Lung (tissue), 12 donors: ENCODE results near the gene BCL2L2. TPM values are rescaled to one million over a fixed set of nuclear protein-coding genes. Genes with fewer than 3 reads are reported as not detected.

Source experiments
- ATAC-seq: fragments of 200-7000 bp; cut with Tn5 transposase; one replicate; pipeline ENCODE4 v1.9.1; 2020; ENCODE audit warnings: moderate number of reproducible peaks; ENCODE audit not compliant: insufficient read depth, low FRiP score
- DNase-seq, 3 donors: peaks; one replicate each; pipeline ENCODE4 v3.0.0-alpha.2; 2013 to 2017
- H3K27ac ChIP-seq, 2 donors: one replicate each; pipeline ENCODE4 v1.5.1; 2013; ENCODE audit warnings: mild to moderate bottlenecking in 2 of 2, moderate library complexity in 2 of 2, control low read depth in 1 of 2, inconsistent platforms in 1 of 2, low read depth in 1 of 2, low read length in 1 of 2
- H3K27me3 ChIP-seq, 3 donors: one replicate each; pipeline ENCODE4 v1.5.1; 2013; ENCODE audit warnings: low read length in 2 of 3; ENCODE audit not compliant: control insufficient read depth in 3 of 3, insufficient read depth in 3 of 3
- H3K36me3 ChIP-seq, 4 donors: one replicate each; pipeline ENCODE4 v1.5.1; 2013; ENCODE audit warnings: low read length in 4 of 4, mild to moderate bottlenecking in 1 of 4, moderate library complexity in 1 of 4; ENCODE audit not compliant: control insufficient read depth in 4 of 4, insufficient read depth in 4 of 4
- H3K4me1 ChIP-seq, 5 donors: one replicate each; pipeline ENCODE4 v1.5.1; 2013; ENCODE audit warnings: low read length in 5 of 5, mild to moderate bottlenecking in 2 of 5, moderate library complexity in 1 of 5; ENCODE audit not compliant: control insufficient read depth in 5 of 5, insufficient read depth in 5 of 5
- H3K4me3 ChIP-seq: one replicate; pipeline ENCODE4 v1.5.1; 2013; ENCODE audit warnings: mild to moderate bottlenecking, control low read depth, moderate library complexity
- H3K9ac ChIP-seq, 2 donors: one replicate each; pipeline ENCODE4 v1.5.1; 2013; ENCODE audit warnings: low read length in 2 of 2, control low read depth in 1 of 2; ENCODE audit not compliant: insufficient read depth in 1 of 2
- H3K9me3 ChIP-seq, 4 donors: one replicate each; pipeline ENCODE4 v1.5.1; 2013; ENCODE audit warnings: low read length in 3 of 4, mild to moderate bottlenecking in 1 of 4, moderate library complexity in 1 of 4; ENCODE audit not compliant: control insufficient read depth in 4 of 4, insufficient read depth in 3 of 4
- CTCF ChIP-seq: IDR thresholded peaks from 2 replicates; pipeline ENCODE4 v1.5.1; 2012; ENCODE audit warnings: mild to moderate bottlenecking; ENCODE audit errors: control extremely low read depth, extremely low read depth
- WGBS, 2 donors: extraction: QIAGEN DNeasy Blood & Tissue Kit; methylation state at CpG; one replicate each; pipeline ENCODE4 v1.1.7; 2013; 5-methylcytosine and 5-hydroxymethylcytosine counted together
- polyA plus RNA-seq, 2 donors: library from polyadenylated mRNA; stranded (reverse); fragments of 200-250 nt; gene quantifications; one replicate each; pipeline ENCODE4 v1.2.1, GENCODE V29; 2013
- total RNA-seq, 2 donors: library from RNA; depleted of rRNA in 1 of 2; stranded (reverse); fragments of >200 nt in 1 of 2; gene quantifications; one replicate each; pipeline ENCODE4 v1.2.1, GENCODE V29; 2014 to 2021
- donor health status: control.
- donor health status: control.
- donor health status: Bipolar disorder and iron deficiency.
- donor health status: healthy.
- donor health status: DM: yes; HTN: yes; CAD: no.

The BCL2L2 gene
- total and polyA plus RNA-seq, 4 donors: 20.8 to 52.8 (median 39.8) TPM

- Histone ChIP-seq H3K9me3 (no peaks in the 10 kb centered on the region), H3K9ac (no peak overlapping the region), H3K4me3 (no peak overlapping the region), H3K36me3 (peaks cover 0 to 2% (median under 1%) of the 10 kb centered on the region in 4 donors), H3K27me3 (no peaks in the 10 kb centered on the region), H3K4me1 (no peaks in the 10 kb centered on the region), H3K27ac (no peak overlapping the region)
- no peak for DNase-seq
- ATAC-seq: no peak
- TF ChIP-seq CTCF: no peak
- 86 to 90% methylated on average over 13 of the region's 13 CpGs for WGBS, 2 donors
Observed at GRCh38 chr14:23345987-23346692, 39.5 kb downstream of the BCL2L2 start.

- no peak overlapping the region for H3K4me3 ChIP-seq
- no peaks in the 10 kb centered on the region for H3K27me3 ChIP-seq
- H3K27ac ChIP-seq: no peak overlapping the region
- TF ChIP-seq CTCF: no peak
- WGBS, 2 donors: 89 to 93% methylated on average over 25 to 27 of the region's 27 CpGs
- peaks cover 0 to 5% (median 3%) of the 10 kb centered on the region in 5 donors for H3K4me1 ChIP-seq
- no peaks in the 10 kb centered on the region for H3K9me3 ChIP-seq
- DNase-seq (no peak), ATAC-seq (no peak)
- H3K9ac ChIP-seq: no peak overlapping the region
- peaks cover 0 to 4% (median under 1%) of the 10 kb centered on the region in 4 donors for H3K36me3 ChIP-seq
Observed at GRCh38 chr14:23346693-23347405, 40.2 kb downstream of the BCL2L2 start.

GRCh38 chr14:23347406-23348296, 41.0 kb downstream of the BCL2L2 start:
- WGBS, 2 donors: 95 to 97% methylated on average over 19 of the region's 19 CpGs
- TF ChIP-seq CTCF: no peak
- no peak for ATAC-seq
- H3K27me3 ChIP-seq: no peaks in the 10 kb centered on the region
- H3K4me1 ChIP-seq: peaks cover 0 to 10% (median 6%) of the 10 kb centered on the region in 5 donors
- H3K9ac ChIP-seq: no peak overlapping the region
- no peak overlapping the region for H3K4me3 ChIP-seq
- H3K27ac ChIP-seq: no peak overlapping the region
- no peak for DNase-seq
- no peaks in the 10 kb centered on the region for H3K9me3 ChIP-seq
- H3K36me3 ChIP-seq: peaks cover 0 to 4% (median under 1%) of the 10 kb centered on the region in 4 donors
